CD4-positive, CD25-positive, alpha-beta regulatory T cell (primary cell): ENCODE measurements around the gene CLDN6. TPM values are rescaled to one million over a fixed set of nuclear protein-coding genes. Genes with fewer than 3 reads are reported as not detected.
A peak's percentile ranks its signal among the peaks of the same experiment; 100 is the strongest.

Source experiments
- ATAC-seq, 2 donors: fragments of 150-1000 bp; cut with Tn5 transposase; one replicate each; pipeline ENCODE4 v1.10.0; 2021; ENCODE audit warnings: low read depth in 2 of 2, moderate number of reproducible peaks in 2 of 2, moderate library complexity in 1 of 2
- DNase-seq, 3 donors: peaks; one replicate each; pipeline versions ENCODE4 v3.0.0 to v3.0.0-alpha.2; 2012 to 2022; ENCODE audit warnings: mixed read lengths in 1 of 3
- H3K27ac ChIP-seq: one replicate; pipeline ENCODE4 v1.7.0; 2013; ENCODE audit warnings: mild to moderate bottlenecking, low read length; ENCODE audit not compliant: insufficient read depth, poor library complexity, severe bottlenecking
- H3K27me3 ChIP-seq: one replicate; pipeline ENCODE4 v1.7.0; 2013; ENCODE audit warnings: low read length; ENCODE audit not compliant: control insufficient read depth, insufficient read depth
- H3K36me3 ChIP-seq: one replicate; pipeline ENCODE4 v1.7.0; 2013; ENCODE audit warnings: mild to moderate bottlenecking, low read length, moderate library complexity; ENCODE audit not compliant: control insufficient read depth, insufficient read depth
- H3K4me1 ChIP-seq: 2 replicates; pipeline ENCODE4 v1.7.0; 2013; ENCODE audit warnings: mild to moderate bottlenecking, low read length; ENCODE audit not compliant: insufficient read depth, control insufficient read depth, poor library complexity, severe bottlenecking
- H3K4me3 ChIP-seq: one replicate; pipeline ENCODE4 v1.7.0; 2013; ENCODE audit warnings: low read depth, mild to moderate bottlenecking, low read length, moderate library complexity
- H3K9me3 ChIP-seq, 2 experiments: 1 replicate in 1 of 2; 2 replicates in 1 of 2; pipeline ENCODE4 v1.7.0; 2013; ENCODE audit warnings: low read length in 2 of 2, mild to moderate bottlenecking in 1 of 2, moderate library complexity in 1 of 2; ENCODE audit not compliant: control insufficient read depth in 2 of 2
- H3K27ac Mint-ChIP-seq, 3 donors: one replicate each; pipeline ENCODE4 v1.8.0; 2020 to 2022; ENCODE audit warnings: mild to moderate bottlenecking in 3 of 3, mixed read lengths in 3 of 3, moderate library complexity in 2 of 3
- H3K27me3 Mint-ChIP-seq: one replicate; pipeline ENCODE4 v1.8.0; 2022; ENCODE audit warnings: mild to moderate bottlenecking, mixed read lengths
- H3K36me3 Mint-ChIP-seq: one replicate; pipeline ENCODE4 v1.8.0; 2020; ENCODE audit warnings: mixed read lengths
- H3K4me1 Mint-ChIP-seq, 4 donors: one replicate each; pipeline ENCODE4 v1.8.0; 2020 to 2022; ENCODE audit warnings: mixed read lengths in 4 of 4, mild to moderate bottlenecking in 1 of 4
- H3K4me3 Mint-ChIP-seq, 4 donors: one replicate each; pipeline ENCODE4 v1.8.0; 2020 to 2022; ENCODE audit warnings: mild to moderate bottlenecking in 4 of 4, mixed read lengths in 4 of 4, moderate library complexity in 3 of 4
- H3K9me3 Mint-ChIP-seq, 7 donors: one replicate each; pipeline ENCODE4 v1.8.0; 2020 to 2022; ENCODE audit warnings: mixed read lengths in 7 of 7, mild to moderate bottlenecking in 3 of 7, moderate library complexity in 2 of 7
- polyA plus RNA-seq, 4 donors: library from polyadenylated mRNA; unstranded; fragments of 300-500 nt; fragmentation: Illumina TruSeq; gene quantifications; one replicate each; pipeline ENCODE4 v1.2.3, GENCODE V29; 2021
- total RNA-seq: library from RNA; stranded (reverse); gene quantifications from one replicate; pipeline ENCODE4 v1.2.3, GENCODE V29; 2022

Gene CLDN6
- total and polyA plus RNA-seq, 5 donors from 2014 or later = not detected

- no peaks in the 10 kb centered on the region for H3K9me3 ChIP-seq
- ATAC-seq (no peak), DNase-seq (peak in 1 of 3 donors; percentile 56)
- no peaks in the 10 kb centered on the region for H3K27me3 ChIP-seq
- H3K27ac ChIP-seq = no peak overlapping the region
- Mint-ChIP-seq H3K27me3 (peaks cover 25% of the 10 kb centered on the region), H3K9me3 (no peaks in the 10 kb centered on the region), H3K36me3 (no peaks in the 10 kb centered on the region), H3K27ac (peak overlapping the region in 2 of 3 donors; percentile 42 to 54), H3K4me3 (peak overlapping the region; percentile 38 to 81 (median 71)), H3K4me1 (peaks cover 9 to 33% (median 17%) of the 10 kb centered on the region in 4 donors)
- H3K4me3 ChIP-seq = no peak overlapping the region
- peaks cover 33% of the 10 kb centered on the region for H3K4me1 ChIP-seq
- H3K36me3 ChIP-seq = no peaks in the 10 kb centered on the region
Observed at GRCh38 chr16:3007059-3007956, 10.7 kb downstream of the CLDN6 start.

DNA sequence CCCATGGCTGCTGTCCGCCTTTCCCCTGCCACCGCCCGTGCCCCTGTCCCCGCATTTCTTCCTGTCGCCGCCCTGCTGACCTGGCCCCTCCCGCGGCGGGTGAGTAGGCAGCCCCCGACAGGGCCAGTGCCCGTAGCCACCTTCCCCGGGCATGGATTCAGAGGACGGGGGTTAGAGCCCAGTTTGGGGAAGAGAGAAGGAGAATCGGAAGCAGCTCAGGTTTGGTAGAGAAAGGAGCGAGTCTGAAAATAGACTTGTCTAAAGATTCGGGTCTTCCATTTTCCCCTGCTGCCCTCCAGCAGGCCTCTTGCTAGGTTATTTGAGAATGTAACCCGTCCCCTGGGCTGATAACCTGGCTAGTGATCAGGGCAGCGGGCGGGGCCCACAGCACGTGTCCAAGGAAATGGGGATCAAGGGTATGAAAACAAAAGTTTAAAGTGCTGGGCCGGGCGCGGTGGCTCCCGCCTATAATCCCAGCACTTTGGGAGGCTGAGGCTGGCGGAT is 13.2 kb downstream of the CLDN6 start:
- H3K9me3 ChIP-seq = no peaks in the 10 kb centered on the region

DNA sequence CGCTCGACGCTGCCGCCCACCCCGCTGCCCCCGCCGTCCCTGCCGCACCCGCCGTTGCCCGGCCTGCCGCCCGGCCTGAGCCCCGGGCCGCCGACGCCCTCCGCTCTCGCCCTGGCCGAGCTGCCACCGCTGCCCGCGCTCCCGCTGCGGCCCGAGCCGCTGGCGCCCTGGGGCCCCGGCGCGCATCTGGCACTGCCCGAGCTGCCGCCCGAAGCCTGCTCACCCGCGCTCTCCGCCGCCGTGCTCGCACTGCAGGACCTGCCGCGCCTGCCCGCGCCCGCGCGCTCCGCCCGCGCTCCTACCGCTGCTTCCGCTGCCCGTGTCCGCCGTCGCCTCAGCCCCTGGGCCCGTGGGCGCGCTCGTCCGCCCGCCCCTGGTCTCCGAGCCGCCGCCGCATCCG is 13.7 kb downstream of the CLDN6 start:
- ATAC-seq (no peak), DNase-seq (no peak)
- Histone ChIP-seq H3K9me3 (no peaks in the 10 kb centered on the region), H3K4me1 (peaks cover 33% of the 10 kb centered on the region), H3K27ac (no peak overlapping the region), H3K27me3 (no peaks in the 10 kb centered on the region), H3K4me3 (no peak overlapping the region), H3K36me3 (no peaks in the 10 kb centered on the region)
- peaks cover 27% of the 10 kb centered on the region for H3K27me3 Mint-ChIP-seq
- no peak overlapping the region for H3K4me3 Mint-ChIP-seq
- peaks cover 9 to 33% (median 17%) of the 10 kb centered on the region in 4 donors for H3K4me1 Mint-ChIP-seq
- no peaks in the 10 kb centered on the region for H3K9me3 Mint-ChIP-seq
- no peak overlapping the region for H3K27ac Mint-ChIP-seq
- H3K36me3 Mint-ChIP-seq = no peaks in the 10 kb centered on the region

More for the DNA sequence above, 13.2 kb downstream of the CLDN6 start:
- ATAC-seq (no peak), DNase-seq (no peak)
- H3K27me3 Mint-ChIP-seq = peaks cover 24% of the 10 kb centered on the region
- H3K36me3 ChIP-seq = no peaks in the 10 kb centered on the region
- peak overlapping the region in 1 of 3 donors; percentile 38 for H3K27ac Mint-ChIP-seq
- no peak overlapping the region for H3K4me3 ChIP-seq
- no peaks in the 10 kb centered on the region for H3K9me3 Mint-ChIP-seq
- H3K4me1 Mint-ChIP-seq = peaks cover 9 to 33% (median 17%) of the 10 kb centered on the region in 4 donors
- H3K4me3 Mint-ChIP-seq = peak overlapping the region; percentile 19 to 84 (median 77)
- no peak overlapping the region for H3K27ac ChIP-seq
- H3K27me3 ChIP-seq = no peaks in the 10 kb centered on the region
- H3K36me3 Mint-ChIP-seq = no peaks in the 10 kb centered on the region
- peaks cover 33% of the 10 kb centered on the region for H3K4me1 ChIP-seq

- Histone ChIP-seq H3K4me3 (no peak overlapping the region), H3K27me3 (no peaks in the 10 kb centered on the region), H3K4me1 (peaks cover 30% of the 10 kb centered on the region), H3K27ac (no peak overlapping the region), H3K9me3 (no peaks in the 10 kb centered on the region), H3K36me3 (no peaks in the 10 kb centered on the region)
- H3K4me1 Mint-ChIP-seq = peaks cover 8 to 30% (median 17%) of the 10 kb centered on the region in 4 donors
- no peaks in the 10 kb centered on the region for H3K36me3 Mint-ChIP-seq
- H3K27me3 Mint-ChIP-seq = peaks cover 27% of the 10 kb centered on the region
- DNase-seq (peak; percentile 94 to 100 (median 97)), ATAC-seq (peak; percentile 99)
- peak overlapping the region; percentile 68 to 90 (median 84) for H3K4me3 Mint-ChIP-seq
- no peaks in the 10 kb centered on the region for H3K9me3 Mint-ChIP-seq
- no peak overlapping the region for H3K27ac Mint-ChIP-seq
Observed at GRCh38 chr16:3003582-3004270, 14.3 kb downstream of the CLDN6 start.

DNA sequence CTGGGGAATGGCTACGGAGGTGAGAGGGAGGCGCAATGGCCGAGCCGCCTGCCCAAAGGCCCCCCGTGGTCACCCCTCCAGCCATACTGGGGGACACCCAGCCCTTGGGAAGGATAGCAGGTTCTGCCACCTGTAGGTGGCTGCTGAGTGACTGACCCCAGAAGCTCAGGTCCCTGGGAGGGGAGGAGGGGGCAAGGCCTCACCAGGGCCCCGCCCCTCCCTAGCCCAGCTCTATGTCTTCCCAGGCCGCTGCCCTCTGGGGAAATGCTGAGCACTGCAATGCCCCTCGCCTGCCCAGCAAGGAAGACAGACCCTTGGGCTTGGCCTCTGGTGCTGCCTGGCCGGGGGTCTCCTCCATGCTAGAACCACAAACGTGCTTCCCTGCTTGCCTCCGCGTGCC is 16.7 kb downstream of the CLDN6 start:
- Mint-ChIP-seq H3K9me3 (no peaks in the 10 kb centered on the region), H3K27ac (no peak overlapping the region)
- no peaks in the 10 kb centered on the region for H3K27me3 ChIP-seq

DNA sequence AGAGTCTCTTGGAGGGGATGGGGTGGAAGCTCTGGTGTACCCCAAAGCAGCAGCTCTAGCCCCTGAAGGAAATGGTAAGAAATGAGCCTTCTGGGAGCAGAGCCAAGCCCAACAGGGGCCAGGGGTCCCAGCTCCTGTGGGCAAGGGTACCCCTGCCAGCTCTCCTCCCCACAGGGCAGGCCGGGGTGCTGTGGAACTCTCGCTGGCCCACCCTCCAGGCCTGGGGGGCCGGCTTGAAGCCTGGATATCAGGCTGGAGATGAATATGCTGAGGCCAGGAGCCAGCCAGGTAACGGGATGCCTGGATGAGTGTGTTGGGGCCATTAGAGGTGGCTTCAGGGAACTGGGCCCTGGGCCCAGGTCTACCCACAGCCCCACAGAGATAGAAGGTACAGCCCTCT is 17.4 kb downstream of the CLDN6 start:
- no peaks in the 10 kb centered on the region for H3K9me3 Mint-ChIP-seq
- no peaks in the 10 kb centered on the region for H3K36me3 Mint-ChIP-seq
- no peak for DNase-seq
- H3K27ac Mint-ChIP-seq = no peak overlapping the region
- peak overlapping the region in 1 of 4 donors; percentile 15 for H3K4me3 Mint-ChIP-seq
- H3K4me3 ChIP-seq = no peak overlapping the region
- no peaks in the 10 kb centered on the region for H3K27me3 ChIP-seq
- H3K36me3 ChIP-seq = no peaks in the 10 kb centered on the region
- peaks cover 13% of the 10 kb centered on the region for H3K27me3 Mint-ChIP-seq
- H3K9me3 ChIP-seq = no peaks in the 10 kb centered on the region
- H3K4me1 ChIP-seq = peaks cover 9% of the 10 kb centered on the region
- peaks cover 3 to 9% (median 6%) of the 10 kb centered on the region in 4 donors for H3K4me1 Mint-ChIP-seq
- no peak overlapping the region for H3K27ac ChIP-seq
- no peak for ATAC-seq

More for the DNA sequence above, 16.7 kb downstream of the CLDN6 start:
- Mint-ChIP-seq H3K27me3 (peaks cover 13% of the 10 kb centered on the region), H3K36me3 (no peaks in the 10 kb centered on the region), H3K4me3 (peak overlapping the region in 1 of 4 donors; percentile 67), H3K4me1 (peaks cover 3 to 9% (median 7%) of the 10 kb centered on the region in 4 donors)
- no peaks in the 10 kb centered on the region for H3K36me3 ChIP-seq
- no peak for DNase-seq
- peaks cover 9% of the 10 kb centered on the region for H3K4me1 ChIP-seq
- no peak overlapping the region for H3K4me3 ChIP-seq
- no peaks in the 10 kb centered on the region for H3K9me3 ChIP-seq
- no peak for ATAC-seq
- no peak overlapping the region for H3K27ac ChIP-seq

DNA sequence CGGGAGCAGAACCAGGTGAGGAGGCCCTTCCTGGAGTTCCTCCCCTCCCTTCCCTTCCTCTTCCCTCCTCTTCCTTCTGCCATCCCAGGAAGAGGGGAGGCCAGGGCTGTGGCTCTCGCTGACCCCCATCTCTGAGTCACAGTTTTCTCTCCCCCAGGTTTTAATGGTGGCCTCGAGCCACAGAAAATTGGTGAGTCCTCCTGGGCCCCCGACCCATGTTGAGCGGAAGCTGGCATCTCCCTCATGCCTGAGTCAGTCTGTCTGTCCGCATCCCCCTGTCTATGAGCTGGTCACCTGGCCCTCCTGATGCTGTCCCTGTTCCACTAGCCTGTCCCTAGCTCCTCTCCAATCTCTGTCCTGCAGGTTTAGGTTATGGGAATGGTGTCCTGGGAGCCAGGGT is 18.1 kb downstream of the CLDN6 start:
- H3K27me3 Mint-ChIP-seq = peaks cover 13% of the 10 kb centered on the region
- Histone ChIP-seq H3K27ac (no peak overlapping the region), H3K9me3 (no peaks in the 10 kb centered on the region), H3K4me1 (peaks cover 6% of the 10 kb centered on the region), H3K36me3 (no peaks in the 10 kb centered on the region), H3K27me3 (no peaks in the 10 kb centered on the region), H3K4me3 (no peak overlapping the region)
- peaks cover 2 to 9% (median 5%) of the 10 kb centered on the region in 4 donors for H3K4me1 Mint-ChIP-seq
- H3K4me3 Mint-ChIP-seq = no peak overlapping the region
- ATAC-seq (no peak), DNase-seq (no peak)
- no peaks in the 10 kb centered on the region for H3K36me3 Mint-ChIP-seq
- H3K9me3 Mint-ChIP-seq = no peaks in the 10 kb centered on the region
- no peak overlapping the region for H3K27ac Mint-ChIP-seq
